HT-29 (cell line): ENCODE data around the gene FAM124A. TPM values are rescaled to one million over a fixed set of nuclear protein-coding genes. Genes with fewer than 3 reads are reported as not detected.

Experiments used
- DNase-seq: peaks from one replicate; pipeline ENCODE4 v3.0.0-alpha.2; 2015; ENCODE audit warnings: low spot score
- total RNA-seq: library from RNA; depleted of rRNA; stranded (reverse); fragments of >200 nt; shearing (Covaris generic); gene quantifications from 2 replicates; pipeline ENCODE4 v1.2.3, GENCODE V29; 2014

Gene FAM124A
- total RNA-seq, 1 experiment from 2014 or later, result not detected

DNA sequence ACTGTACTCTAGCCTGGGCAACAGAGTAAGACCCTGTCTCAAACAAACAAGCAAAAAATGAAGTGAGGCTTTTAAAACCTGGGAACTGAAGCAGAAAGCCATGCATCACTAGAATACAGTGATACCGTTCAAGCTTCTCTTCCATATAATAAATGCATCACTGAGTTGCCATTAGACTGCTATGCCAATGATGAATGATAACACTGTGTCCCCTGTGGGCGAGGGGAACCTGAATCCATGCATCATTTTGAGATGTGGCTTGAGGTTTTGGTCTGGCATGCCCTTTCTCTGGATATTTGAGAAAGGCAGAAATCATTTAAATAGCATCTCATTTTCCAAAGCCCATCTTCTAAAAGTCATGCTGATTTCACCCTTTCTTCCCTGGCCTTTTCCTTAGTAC, 1.5 kb upstream of the FAM124A start:
- no peak for DNase-seq

GRCh38 chr13:51221108-51221507, 1.1 kb upstream of the FAM124A start:
- no peak for DNase-seq

- no peak for DNase-seq
These were observed 543 bp upstream of the FAM124A start for GRCh38 chr13:51221674-51222036.

GRCh38 chr13:51222686-51223559, 725 bp downstream of the FAM124A start:
- DNase-seq, result no peak

GRCh38 chr13:51223560-51224270, 1.5 kb downstream of the FAM124A start:
- no peak for DNase-seq

DNA sequence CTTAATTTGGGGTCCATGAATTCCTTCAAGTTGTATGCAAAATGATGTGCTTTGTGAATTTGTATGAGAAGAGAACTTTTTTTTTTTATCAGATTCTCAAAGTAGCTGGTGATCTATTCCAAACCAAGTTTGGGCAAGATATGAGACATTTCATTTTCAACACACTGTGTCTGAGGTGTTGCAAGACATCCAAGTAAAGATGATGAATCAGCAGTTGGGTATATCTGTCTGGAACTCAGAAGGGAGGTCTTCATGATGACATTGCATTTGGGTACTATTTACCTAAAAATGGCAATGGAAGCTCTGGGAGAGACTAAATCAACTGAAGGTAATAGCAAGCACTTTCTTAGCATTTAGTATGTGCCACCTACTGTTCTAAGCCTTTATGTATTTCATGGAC, 2.8 kb downstream of the FAM124A start:
- DNase-seq, result no peak

GRCh38 chr13:51227404-51227803, 5.2 kb downstream of the FAM124A start:
- DNase-seq, result no peak

DNA sequence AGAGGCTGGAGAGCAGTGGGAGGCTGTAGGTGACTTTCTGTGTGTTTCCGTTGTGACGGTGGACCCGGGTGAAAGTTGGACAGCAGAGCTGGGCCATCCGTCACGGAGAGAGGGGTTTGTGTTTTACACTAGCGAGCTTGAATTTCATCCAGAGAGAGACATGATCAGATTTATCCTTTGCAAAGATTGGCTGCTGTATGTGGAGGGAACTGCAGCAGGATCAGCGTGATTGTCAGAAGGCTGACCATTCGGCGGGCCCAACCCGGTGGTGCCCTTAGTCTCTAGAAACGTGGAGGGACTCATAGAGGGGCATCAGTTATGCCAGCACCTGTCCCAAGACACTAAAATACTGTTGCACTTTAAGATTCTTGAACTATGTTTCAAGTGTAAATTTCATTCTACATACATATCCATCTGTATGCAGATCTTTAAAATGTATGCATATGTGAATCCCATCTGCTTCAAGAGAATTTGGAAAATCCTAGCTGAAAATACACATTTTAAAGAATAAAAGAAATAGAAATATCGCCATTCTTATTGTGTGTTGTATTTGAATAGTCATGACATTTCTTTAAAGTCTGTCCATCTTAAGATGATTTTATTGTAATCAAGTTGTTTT, 7.0 kb downstream of the FAM124A start:
- DNase-seq, result no peak

DNA sequence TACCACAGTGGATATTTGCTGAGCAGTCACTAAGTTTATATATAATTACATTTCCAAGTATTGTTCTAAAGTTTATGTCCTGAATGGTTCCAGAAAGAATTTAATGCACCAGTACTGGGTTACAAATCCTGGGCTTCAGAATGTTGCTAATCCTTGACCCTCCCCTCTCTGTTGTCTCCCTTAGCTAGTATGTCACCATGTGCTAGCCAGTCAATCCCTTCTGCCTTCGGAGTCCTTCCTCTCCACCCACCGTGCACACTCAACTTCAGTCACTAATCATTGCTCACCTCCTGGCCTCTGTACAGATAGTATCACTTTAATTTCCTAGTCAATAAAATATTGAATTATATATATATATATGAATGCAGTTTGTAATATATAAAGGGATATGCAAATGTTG, 7.5 kb downstream of the FAM124A start:
- no peak for DNase-seq

DNA sequence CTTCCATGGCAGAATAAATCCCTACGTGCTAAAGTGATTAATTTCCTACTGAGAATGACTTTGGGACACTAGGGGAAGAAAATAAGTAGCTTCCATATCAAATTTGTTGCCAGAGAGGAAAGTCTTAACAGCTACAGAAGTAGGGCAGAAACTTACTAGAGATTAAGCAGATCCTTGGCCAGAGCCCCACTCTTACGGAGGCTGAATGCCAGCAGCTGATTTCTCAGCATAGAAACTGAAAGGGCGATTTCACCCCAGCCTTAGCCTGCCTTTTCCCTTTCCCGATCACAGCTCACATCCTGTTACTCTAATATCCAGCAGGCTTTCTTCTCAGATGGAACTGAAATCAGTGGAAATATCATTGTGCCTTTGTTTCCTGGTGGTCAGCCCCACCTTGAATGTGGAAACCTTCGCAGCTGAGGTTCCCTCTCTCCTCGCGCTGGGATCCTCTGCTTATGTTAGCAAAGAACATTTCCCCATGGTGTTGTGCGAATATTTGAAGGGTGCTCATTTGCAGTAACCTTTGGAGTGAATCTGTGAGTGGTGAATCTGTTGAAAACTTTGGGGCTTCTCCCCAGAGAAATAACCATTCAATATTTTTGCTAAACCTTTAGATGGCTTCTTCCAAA, 8.4 kb downstream of the FAM124A start:
- DNase-seq, result no peak

- no peak for DNase-seq
These were observed 9.3 kb downstream of the FAM124A start for GRCh38 chr13:51231456-51231855.

- DNase-seq, result no peak
These were observed 10.1 kb downstream of the FAM124A start for GRCh38 chr13:51232328-51232727.

GRCh38 chr13:51233117-51233826, 11.1 kb downstream of the FAM124A start:
- DNase-seq, result no peak

DNA sequence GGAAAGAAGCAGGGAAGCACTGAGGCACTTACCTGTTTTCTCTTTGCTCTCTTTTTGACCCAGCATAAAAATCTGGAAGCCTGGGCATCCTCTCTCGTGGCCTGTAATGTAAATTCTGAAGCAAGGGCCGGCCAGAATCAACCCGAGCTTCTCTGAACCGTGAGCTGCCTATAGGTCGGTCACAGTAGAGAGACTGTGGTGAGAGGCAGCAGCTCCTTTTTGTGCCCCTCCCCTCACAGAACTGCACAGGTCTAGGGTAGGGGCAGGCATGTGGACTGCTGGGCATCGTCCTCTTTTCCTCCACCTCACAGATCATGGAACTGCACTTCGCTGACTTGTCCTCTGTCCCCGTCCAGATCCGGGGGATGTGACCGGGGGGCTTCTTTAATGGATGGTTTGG, 12.5 kb downstream of the FAM124A start:
- DNase-seq, result no peak

DNA sequence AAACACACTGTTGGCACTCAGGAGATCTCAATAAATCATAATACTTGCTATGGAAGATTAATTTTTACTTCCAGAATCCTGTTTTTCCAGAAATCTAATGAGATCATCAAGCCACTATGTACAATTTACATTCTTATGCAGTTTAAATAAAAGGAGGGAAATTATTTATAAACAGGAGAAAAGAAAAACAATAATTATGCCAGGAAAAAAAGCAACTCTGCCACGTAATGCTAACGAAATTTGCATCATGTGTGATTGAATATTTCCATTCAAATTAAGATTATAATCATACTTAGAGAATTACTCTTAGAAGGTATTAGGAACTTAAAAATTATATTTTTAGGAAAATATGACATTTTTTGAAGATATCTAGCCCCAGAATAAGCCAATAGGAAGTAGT, 13.0 kb downstream of the FAM124A start:
- DNase-seq, result no peak

- DNase-seq, result no peak
These were observed 13.7 kb downstream of the FAM124A start for GRCh38 chr13:51235756-51236490.

- DNase-seq, result no peak
These were observed 14.2 kb downstream of the FAM124A start for GRCh38 chr13:51236491-51236792.

DNA sequence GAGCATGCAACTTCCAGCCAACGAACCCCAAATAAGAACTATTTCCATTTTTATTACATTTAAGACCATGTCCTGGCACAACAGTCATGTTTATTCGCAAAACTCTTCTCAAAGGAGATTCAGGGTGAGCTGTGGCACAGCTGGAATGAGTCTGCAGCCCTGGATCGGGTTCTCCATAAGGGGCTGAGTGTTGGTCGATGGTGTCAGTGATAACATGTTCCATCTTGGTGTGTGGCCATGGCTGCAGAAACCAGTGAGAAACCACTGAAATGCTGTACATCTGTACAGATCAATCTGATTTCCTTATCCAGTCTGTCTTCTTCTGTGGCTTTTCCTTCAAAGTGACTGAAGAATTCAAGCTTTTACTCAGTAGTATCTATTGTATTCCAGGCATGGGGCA, 15.2 kb downstream of the FAM124A start:
- no peak for DNase-seq

DNA sequence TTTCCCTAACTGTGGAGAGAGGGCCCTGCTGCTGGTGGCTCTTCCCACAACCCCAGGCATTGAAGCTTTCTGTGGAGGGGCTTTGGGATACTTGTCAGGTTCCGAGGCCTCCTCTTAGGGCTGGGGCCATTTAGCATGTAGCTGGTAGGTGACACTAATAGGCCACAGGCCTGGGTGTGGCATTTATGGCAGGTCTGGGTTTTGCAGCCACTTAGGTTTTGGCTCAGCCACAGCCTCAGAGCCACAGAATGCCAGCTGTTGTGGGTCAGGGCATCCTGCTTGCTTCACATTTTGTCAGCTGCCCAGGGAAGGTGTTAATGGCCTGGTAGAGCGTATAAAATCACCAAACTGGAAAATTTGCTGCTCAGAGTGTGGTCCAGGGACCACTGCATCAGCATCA, 15.7 kb downstream of the FAM124A start:
- no peak for DNase-seq

- no peak for DNase-seq
These were observed 18.0 kb downstream of the FAM124A start for GRCh38 chr13:51240178-51240577.

- no peak for DNase-seq
These were observed 18.8 kb downstream of the FAM124A start for GRCh38 chr13:51240958-51241357.
